Cerebellar cortex (tissue), 1 donor: ENCODE data around the gene FRY.

Experiments used
- DNase-seq: peaks from one replicate; pipeline ENCODE4 v3.0.0-alpha.2; 2015; ENCODE audit warnings: low spot score

The FRY gene

GRCh38 chr13:32086791-32087441 is 55.3 kb downstream of the FRY start:
- peak; percentile 15 for DNase-seq

- DNase-seq, result no peak
Measured at GRCh38 chr13:32087955-32088747, 56.6 kb downstream of the FRY start.

GRCh38 chr13:32092496-32092895 is 60.9 kb downstream of the FRY start:
- no peak for DNase-seq

- DNase-seq, result no peak
Measured at GRCh38 chr13:32093006-32093405, 61.4 kb downstream of the FRY start.

GRCh38 chr13:32098272-32098671 is 66.7 kb downstream of the FRY start:
- no peak for DNase-seq

- DNase-seq, result no peak
Measured at GRCh38 chr13:32105653-32106313, 74.2 kb downstream of the FRY start.

GRCh38 chr13:32107474-32107873 is 75.9 kb downstream of the FRY start:
- no peak for DNase-seq

GRCh38 chr13:32107973-32108372 is 76.4 kb downstream of the FRY start:
- DNase-seq, result no peak

- no peak for DNase-seq
Measured at GRCh38 chr13:32113532-32113931, 82.0 kb downstream of the FRY start.

- no peak for DNase-seq
Measured at GRCh38 chr13:32114284-32114950, 82.8 kb downstream of the FRY start.

- DNase-seq, result no peak
Measured at GRCh38 chr13:32115066-32115465, 83.5 kb downstream of the FRY start.

GRCh38 chr13:32116210-32116609 is 84.6 kb downstream of the FRY start:
- no peak for DNase-seq

- DNase-seq, result no peak
Measured at GRCh38 chr13:32117001-32117400, 85.4 kb downstream of the FRY start.

GRCh38 chr13:32117701-32118100 is 86.1 kb downstream of the FRY start:
- DNase-seq, result no peak

- no peak for DNase-seq
Measured at GRCh38 chr13:32121316-32121715, 89.7 kb downstream of the FRY start.

GRCh38 chr13:32124743-32125142 is 93.2 kb downstream of the FRY start:
- DNase-seq, result no peak

GRCh38 chr13:32125221-32125689 is 93.7 kb downstream of the FRY start:
- DNase-seq, result no peak

- DNase-seq, result no peak
Measured at GRCh38 chr13:32125751-32126150, 94.2 kb downstream of the FRY start.

- no peak for DNase-seq
Measured at GRCh38 chr13:32126278-32126677, 94.7 kb downstream of the FRY start.

GRCh38 chr13:32126756-32127155 is 95.2 kb downstream of the FRY start:
- no peak for DNase-seq

- DNase-seq, result no peak
Measured at GRCh38 chr13:32127691-32128090, 96.1 kb downstream of the FRY start.

GRCh38 chr13:32134241-32135055 is 102.9 kb downstream of the FRY start:
- no peak for DNase-seq
